ENCODE measurements around the gene BTBD10. TPM values are rescaled to one million over a fixed set of nuclear protein-coding genes. Genes with fewer than 3 reads are reported as not detected.

The BTBD10 gene
- total and polyA plus RNA-seq, 4 donors, result 3.7 to 12.7 (median 8.8) TPM

DNA sequence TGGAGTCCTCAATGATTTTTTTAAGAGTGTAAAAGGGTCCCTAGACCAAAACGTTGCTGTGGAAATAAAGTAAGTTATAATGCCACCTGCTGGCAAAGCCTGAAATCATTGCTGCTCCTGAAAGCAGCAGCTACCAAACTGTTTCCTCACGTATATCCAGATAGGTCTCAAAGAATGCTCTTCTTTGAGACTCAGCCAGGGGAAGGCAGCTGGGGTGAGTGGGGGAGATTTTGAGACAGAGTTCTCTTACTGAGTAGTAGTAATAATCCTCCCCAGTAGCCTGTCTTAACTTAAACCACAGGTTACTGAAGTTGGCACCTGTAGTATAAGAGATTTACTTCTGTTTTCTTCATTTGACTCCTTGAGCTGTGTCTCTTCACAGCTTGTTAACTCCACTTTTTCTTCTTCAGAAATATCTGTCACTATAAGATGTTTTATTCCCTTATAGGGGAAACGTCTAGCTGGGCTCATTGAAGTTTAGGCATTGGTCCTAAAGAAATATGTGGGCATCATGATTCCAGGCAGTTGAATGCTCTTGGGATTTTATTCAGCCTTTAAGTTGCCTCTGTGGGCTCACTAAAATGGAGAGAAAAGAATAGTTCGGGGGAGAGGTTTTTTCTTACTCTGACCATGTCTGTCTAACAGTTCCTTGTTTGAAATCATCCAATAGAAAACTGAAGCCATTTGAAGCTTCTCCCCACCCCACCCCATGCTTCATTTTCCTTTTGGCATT, 77.9 kb downstream of the BTBD10 start:
- Histone ChIP-seq H3K9me3 (ENCODE audit: control insufficient read depth in 4 of 4, low read length in 3 of 4) (no peaks in the 10 kb centered on the region), H3K4me1 (ENCODE audit: control insufficient read depth in 4 of 4, insufficient read depth in 4 of 4, low read length in 3 of 4) (no peaks in the 10 kb centered on the region), H3K36me3 (ENCODE audit: control insufficient read depth in 4 of 4, insufficient read depth in 3 of 4, low read depth in 1 of 4, low read length in 3 of 4) (peaks cover 7 to 59% (median 49%) of the 10 kb centered on the region in 4 donors), H3K27me3 (ENCODE audit: control insufficient read depth in 4 of 4, insufficient read depth in 4 of 4, low read length in 3 of 4) (no peaks in the 10 kb centered on the region), H3K27ac (ENCODE audit: low read depth in 1 of 2, low read length in 2 of 2) (no peak overlapping the region), H3K4me3 (ENCODE audit: low read depth in 1 of 3, low read length in 3 of 3) (no peak overlapping the region), H3K9ac (ENCODE audit: low read depth in 1 of 2, low read length in 2 of 2) (no peak overlapping the region)
- 41% methylated on average over 4 of the region's 4 CpGs for WGBS
- no peak for DNase-seq (ENCODE audit: low spot score)
- no peak for TF ChIP-seq FOXA2 (IDR thresholded peaks at IDR 0.05)
- TF ChIP-seq JUND (IDR thresholded peaks at IDR 0.05), result no peak
- TF ChIP-seq RAD21 (IDR thresholded peaks at IDR 0.05), result peak; percentile 61 to 63
- TF ChIP-seq, protein P1, sequence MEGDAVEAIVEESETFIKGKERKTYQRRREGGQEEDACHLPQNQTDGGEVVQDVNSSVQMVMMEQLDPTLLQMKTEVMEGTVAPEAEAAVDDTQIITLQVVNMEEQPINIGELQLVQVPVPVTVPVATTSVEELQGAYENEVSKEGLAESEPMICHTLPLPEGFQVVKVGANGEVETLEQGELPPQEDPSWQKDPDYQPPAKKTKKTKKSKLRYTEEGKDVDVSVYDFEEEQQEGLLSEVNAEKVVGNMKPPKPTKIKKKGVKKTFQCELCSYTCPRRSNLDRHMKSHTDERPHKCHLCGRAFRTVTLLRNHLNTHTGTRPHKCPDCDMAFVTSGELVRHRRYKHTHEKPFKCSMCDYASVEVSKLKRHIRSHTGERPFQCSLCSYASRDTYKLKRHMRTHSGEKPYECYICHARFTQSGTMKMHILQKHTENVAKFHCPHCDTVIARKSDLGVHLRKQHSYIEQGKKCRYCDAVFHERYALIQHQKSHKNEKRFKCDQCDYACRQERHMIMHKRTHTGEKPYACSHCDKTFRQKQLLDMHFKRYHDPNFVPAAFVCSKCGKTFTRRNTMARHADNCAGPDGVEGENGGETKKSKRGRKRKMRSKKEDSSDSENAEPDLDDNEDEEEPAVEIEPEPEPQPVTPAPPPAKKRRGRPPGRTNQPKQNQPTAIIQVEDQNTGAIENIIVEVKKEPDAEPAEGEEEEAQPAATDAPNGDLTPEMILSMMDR (IDR thresholded peaks at IDR 0.05; ENCODE audit: low read depth, low read length, missing input control), result peak; percentile 48
- TF ChIP-seq, protein P2, sequence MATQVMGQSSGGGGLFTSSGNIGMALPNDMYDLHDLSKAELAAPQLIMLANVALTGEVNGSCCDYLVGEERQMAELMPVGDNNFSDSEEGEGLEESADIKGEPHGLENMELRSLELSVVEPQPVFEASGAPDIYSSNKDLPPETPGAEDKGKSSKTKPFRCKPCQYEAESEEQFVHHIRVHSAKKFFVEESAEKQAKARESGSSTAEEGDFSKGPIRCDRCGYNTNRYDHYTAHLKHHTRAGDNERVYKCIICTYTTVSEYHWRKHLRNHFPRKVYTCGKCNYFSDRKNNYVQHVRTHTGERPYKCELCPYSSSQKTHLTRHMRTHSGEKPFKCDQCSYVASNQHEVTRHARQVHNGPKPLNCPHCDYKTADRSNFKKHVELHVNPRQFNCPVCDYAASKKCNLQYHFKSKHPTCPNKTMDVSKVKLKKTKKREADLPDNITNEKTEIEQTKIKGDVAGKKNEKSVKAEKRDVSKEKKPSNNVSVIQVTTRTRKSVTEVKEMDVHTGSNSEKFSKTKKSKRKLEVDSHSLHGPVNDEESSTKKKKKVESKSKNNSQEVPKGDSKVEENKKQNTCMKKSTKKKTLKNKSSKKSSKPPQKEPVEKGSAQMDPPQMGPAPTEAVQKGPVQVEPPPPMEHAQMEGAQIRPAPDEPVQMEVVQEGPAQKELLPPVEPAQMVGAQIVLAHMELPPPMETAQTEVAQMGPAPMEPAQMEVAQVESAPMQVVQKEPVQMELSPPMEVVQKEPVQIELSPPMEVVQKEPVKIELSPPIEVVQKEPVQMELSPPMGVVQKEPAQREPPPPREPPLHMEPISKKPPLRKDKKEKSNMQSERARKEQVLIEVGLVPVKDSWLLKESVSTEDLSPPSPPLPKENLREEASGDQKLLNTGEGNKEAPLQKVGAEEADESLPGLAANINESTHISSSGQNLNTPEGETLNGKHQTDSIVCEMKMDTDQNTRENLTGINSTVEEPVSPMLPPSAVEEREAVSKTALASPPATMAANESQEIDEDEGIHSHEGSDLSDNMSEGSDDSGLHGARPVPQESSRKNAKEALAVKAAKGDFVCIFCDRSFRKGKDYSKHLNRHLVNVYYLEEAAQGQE (IDR thresholded peaks at IDR 0.05), result no peak
- no peak for TF ChIP-seq GABPA (IDR thresholded peaks at IDR 0.05 in 1 of 2, conservative IDR thresholded peaks at IDR 0.05 in 1 of 2)

DNA sequence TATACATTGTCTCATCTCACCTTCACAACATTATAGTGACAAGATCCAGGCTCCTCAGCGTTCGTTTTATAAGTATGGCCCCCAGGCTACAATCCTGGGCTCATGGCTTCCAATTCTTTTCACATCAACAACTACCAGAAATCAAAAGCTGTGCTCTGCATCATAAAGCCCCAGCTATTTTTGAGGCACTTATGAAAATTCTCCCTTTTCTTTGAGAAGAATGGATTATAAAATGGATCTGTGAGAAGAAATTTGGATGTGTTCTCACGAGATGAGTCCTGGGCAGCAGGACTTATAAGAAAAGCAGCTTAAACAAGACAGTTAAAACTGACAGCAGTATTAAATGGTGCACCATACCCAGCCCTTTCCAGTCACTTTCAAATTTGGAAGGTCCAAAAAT, 80.3 kb downstream of the BTBD10 start:
- H3K27ac ChIP-seq (ENCODE audit: low read depth in 1 of 2, low read length in 2 of 2), result no peak overlapping the region
- no peaks in the 10 kb centered on the region for H3K9me3 ChIP-seq (ENCODE audit: control insufficient read depth in 4 of 4, low read length in 3 of 4)
- no peak for DNase-seq (ENCODE audit: low spot score)
- no peaks in the 10 kb centered on the region for H3K4me1 ChIP-seq (ENCODE audit: control insufficient read depth in 4 of 4, insufficient read depth in 4 of 4, low read length in 3 of 4)
- H3K4me3 ChIP-seq (ENCODE audit: low read depth in 1 of 3, low read length in 3 of 3), result no peak overlapping the region
- H3K27me3 ChIP-seq (ENCODE audit: control insufficient read depth in 4 of 4, insufficient read depth in 4 of 4, low read length in 3 of 4), result no peaks in the 10 kb centered on the region
- H3K36me3 ChIP-seq (ENCODE audit: control insufficient read depth in 4 of 4, insufficient read depth in 3 of 4, low read depth in 1 of 4, low read length in 3 of 4), result peaks cover 10 to 73% (median 58%) of the 10 kb centered on the region in 4 donors
- H3K9ac ChIP-seq (ENCODE audit: low read depth in 1 of 2, low read length in 2 of 2), result no peak overlapping the region
- WGBS, result 95% methylated on average over 3 of the region's 3 CpGs
- no peak for TF ChIP-seq FOXA2 (IDR thresholded peaks at IDR 0.05)
- no peak for TF ChIP-seq NR2F2 (IDR thresholded peaks at IDR 0.05)
- no peak for TF ChIP-seq JUND (IDR thresholded peaks at IDR 0.05)
- no peak for TF ChIP-seq HNF4A (conservative IDR thresholded peaks at IDR 0.05)
- no peak for TF ChIP-seq HNF4G (IDR thresholded peaks at IDR 0.05)
- TF ChIP-seq, protein P3, sequence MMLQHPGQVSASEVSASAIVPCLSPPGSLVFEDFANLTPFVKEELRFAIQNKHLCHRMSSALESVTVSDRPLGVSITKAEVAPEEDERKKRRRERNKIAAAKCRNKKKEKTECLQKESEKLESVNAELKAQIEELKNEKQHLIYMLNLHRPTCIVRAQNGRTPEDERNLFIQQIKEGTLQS (IDR thresholded peaks at IDR 0.05), result no peak
- no peak for TF ChIP-seq RAD21 (IDR thresholded peaks at IDR 0.05)
- TF ChIP-seq SP1 (IDR thresholded peaks at IDR 0.05), result no peak
- TF ChIP-seq, protein P1 (IDR thresholded peaks at IDR 0.05; ENCODE audit: low read depth, low read length, missing input control), result no peak
- TF ChIP-seq, protein P4, sequence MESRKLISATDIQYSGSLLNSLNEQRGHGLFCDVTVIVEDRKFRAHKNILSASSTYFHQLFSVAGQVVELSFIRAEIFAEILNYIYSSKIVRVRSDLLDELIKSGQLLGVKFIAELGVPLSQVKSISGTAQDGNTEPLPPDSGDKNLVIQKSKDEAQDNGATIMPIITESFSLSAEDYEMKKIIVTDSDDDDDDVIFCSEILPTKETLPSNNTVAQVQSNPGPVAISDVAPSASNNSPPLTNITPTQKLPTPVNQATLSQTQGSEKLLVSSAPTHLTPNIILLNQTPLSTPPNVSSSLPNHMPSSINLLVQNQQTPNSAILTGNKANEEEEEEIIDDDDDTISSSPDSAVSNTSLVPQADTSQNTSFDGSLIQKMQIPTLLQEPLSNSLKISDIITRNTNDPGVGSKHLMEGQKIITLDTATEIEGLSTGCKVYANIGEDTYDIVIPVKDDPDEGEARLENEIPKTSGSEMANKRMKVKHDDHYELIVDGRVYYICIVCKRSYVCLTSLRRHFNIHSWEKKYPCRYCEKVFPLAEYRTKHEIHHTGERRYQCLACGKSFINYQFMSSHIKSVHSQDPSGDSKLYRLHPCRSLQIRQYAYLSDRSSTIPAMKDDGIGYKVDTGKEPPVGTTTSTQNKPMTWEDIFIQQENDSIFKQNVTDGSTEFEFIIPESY (IDR thresholded peaks at IDR 0.05), result no peak
- no peak for TF ChIP-seq TAF1 (conservative IDR thresholded peaks at IDR 0.05)
- no peak for TF ChIP-seq EGR1 (IDR thresholded peaks at IDR 0.05; ENCODE audit: low read depth in 2 of 2)
- TF ChIP-seq, protein P5, sequence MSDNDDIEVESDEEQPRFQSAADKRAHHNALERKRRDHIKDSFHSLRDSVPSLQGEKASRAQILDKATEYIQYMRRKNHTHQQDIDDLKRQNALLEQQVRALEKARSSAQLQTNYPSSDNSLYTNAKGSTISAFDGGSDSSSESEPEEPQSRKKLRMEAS (IDR thresholded peaks at IDR 0.05), result no peak
- no peak for TF ChIP-seq RXRA (IDR thresholded peaks at IDR 0.05)
- no peak for TF ChIP-seq GABPA (IDR thresholded peaks at IDR 0.05 in 1 of 2, conservative IDR thresholded peaks at IDR 0.05 in 1 of 2)
- no peak for TF ChIP-seq YY1 (IDR thresholded peaks at IDR 0.05)
- no peak for TF ChIP-seq FOXA1 (IDR thresholded peaks at IDR 0.05)
